Stimulated activated naive CD4-positive, alpha-beta T cell (primary cell): ENCODE measurements around the gene RAB4B.
"Not testable (repeated sequence)": the region's sequence is repeated elsewhere in the genome, so short reads cannot be mapped to it uniquely, and the experiment has no call there.

Source experiments
- DNase-seq, 6 experiments: peaks; one replicate each; lab custom pipeline; 2025; lab: John Stamatoyannopoulos, UW

The RAB4B gene

GRCh38 chr19:40803857-40804782, 26.1 kb downstream of the RAB4B start:
- peak; percentile 50 to 87 (median 79) for DNase-seq

- no peak for DNase-seq
Observed at GRCh38 chr19:40804783-40805242, 26.8 kb downstream of the RAB4B start.

DNA sequence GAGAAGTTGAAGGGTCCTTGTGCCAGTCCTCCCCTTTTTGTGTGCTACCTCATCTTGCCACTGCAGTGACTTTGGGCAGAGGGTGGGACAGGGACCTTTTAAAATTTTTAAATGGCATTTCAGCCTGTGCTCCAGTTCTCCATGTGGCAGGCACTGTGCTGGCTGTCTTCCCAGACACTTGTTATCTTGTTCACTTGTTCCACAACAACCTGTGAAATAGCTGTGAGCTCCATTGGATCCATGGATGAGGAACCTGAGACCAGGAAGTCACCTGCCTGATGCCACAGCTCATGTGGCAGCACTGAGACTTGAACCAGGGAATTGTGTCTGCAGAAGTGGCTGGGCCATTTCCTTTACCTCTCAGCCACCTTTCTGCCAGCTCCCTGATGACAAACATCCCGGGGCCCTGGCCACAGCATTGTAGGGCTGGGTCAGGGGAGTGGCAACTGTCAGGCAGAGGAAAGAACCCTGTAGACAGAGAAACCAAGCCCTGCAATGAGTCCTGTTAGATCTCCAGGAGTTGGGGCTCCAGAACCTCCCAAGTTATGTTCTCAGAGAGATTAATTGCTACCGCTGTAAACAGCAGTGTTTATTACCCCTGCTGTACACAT, 27.3 kb downstream of the RAB4B start:
- peak in 4 of 6 experiments; percentile 16 to 50 (median 30) for DNase-seq

- peak; percentile 65 to 81 (median 76) for DNase-seq
Observed at GRCh38 chr19:40806423-40807146, 28.5 kb downstream of the RAB4B start.

- no peak for DNase-seq
Observed at GRCh38 chr19:40807147-40808020, 29.3 kb downstream of the RAB4B start.

- DNase-seq, result no peak
Observed at GRCh38 chr19:40808021-40808325, 29.9 kb downstream of the RAB4B start.

DNA sequence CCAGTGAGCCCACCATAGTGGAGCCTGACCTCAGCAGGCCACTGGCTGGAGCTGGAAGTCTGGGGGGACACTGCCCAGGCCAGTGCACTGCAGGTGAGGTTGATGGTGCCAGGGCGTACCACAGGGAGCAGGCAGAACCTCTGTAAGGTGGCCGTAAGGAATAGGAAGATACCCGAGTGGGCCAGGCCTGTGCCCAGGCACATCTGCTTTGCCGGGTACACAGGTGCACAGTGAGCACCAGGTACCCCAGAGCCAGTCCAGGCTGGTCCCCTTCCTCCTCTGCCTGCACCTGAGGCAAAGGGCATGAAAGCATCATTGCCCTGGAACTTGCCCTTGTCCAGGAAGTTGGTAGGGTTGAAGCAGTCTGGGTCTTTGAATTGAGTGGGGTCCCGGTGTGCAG, 30.4 kb downstream of the RAB4B start:
- DNase-seq, result no peak

- DNase-seq, result no peak
Observed at GRCh38 chr19:40809358-40810086, 31.5 kb downstream of the RAB4B start.

GRCh38 chr19:40810160-40810559, 32.1 kb downstream of the RAB4B start:
- DNase-seq, result no peak

GRCh38 chr19:40810649-40811408, 32.8 kb downstream of the RAB4B start:
- peak in 5 of 6 experiments; percentile 19 to 59 (median 39) for DNase-seq

DNA sequence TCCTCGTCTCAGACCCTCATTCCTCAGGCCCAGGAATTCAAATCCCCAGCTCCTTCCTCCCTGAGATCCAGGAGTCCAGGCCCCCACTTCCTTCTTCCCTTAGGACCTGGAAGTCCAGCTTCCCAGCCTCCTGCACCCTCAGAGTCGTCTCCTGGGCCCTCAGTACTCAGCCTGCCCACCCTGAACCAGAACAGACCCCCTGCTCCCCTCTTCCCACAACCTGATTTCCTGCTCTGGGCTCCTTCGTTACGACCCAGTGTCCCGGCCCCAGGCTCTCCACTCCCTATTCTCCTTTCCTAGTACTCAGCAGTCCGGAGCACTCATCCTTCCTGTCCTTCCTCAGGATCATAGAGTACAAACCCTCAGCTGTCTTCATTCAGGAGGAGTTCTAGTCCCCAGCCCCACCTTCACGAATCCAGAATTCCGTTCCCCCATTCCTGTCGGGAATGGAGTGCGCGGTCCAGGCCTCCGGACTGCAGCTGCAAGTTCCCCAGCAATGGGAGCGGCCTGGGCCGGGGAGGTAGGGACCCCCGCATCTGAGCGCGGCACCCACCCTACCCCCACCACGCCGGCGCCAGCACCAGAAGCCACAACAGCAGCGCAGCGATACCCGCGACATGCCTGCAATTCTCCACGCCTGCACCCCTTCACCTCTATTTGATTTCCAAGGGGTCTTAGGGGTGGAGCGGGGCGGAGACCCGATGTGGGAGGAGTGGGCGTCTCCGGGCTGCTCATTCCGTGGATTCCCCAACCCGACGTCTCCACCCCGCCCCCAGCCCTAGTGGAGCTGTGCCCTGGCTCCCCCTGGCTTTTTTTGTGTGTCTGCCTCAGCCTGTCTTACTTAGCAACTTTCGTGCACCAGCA, 33.7 kb downstream of the RAB4B start:
- peak; percentile 21 to 60 (median 37) for DNase-seq

DNA sequence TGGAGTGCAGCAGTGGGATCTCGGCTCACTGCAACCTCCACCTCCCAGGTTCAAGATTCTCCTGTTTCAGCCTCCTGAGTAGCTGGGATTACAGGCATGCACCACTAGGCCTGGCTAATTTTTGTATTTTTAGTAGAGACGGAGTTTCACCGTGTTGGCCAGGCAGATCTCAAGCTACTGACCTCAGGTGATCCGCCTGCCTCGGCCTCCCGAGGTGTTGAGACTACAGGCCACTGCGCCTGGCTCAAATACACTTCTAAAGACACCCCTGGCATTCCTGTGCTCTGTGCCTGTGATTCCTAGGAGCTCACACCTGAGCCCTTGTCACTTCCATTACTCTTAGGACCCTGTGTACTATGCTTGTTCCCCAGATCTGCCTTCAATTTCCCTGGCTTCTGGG, 34.5 kb downstream of the RAB4B start:
- not testable (repeated sequence) for DNase-seq

DNA sequence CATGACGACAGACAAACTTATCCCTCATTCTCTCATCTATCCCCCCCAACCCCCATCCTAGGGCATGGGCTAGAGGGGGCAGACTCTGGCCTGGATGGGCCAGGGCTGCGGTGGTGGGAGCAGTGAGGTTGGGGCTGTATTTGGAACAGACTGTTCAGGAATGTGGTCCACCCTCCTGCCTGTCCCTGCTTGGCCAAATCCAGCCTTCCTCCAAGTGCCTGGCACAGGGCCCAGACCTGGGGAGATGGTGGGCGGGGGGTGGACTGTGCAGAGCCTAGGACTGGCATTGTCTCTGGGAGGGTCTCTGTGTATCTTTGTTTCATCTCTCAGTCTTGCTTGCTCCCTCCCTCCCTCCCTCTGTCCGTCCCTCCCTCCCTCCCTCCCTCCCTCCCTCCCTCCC, 35.1 kb downstream of the RAB4B start:
- no peak for DNase-seq

DNA sequence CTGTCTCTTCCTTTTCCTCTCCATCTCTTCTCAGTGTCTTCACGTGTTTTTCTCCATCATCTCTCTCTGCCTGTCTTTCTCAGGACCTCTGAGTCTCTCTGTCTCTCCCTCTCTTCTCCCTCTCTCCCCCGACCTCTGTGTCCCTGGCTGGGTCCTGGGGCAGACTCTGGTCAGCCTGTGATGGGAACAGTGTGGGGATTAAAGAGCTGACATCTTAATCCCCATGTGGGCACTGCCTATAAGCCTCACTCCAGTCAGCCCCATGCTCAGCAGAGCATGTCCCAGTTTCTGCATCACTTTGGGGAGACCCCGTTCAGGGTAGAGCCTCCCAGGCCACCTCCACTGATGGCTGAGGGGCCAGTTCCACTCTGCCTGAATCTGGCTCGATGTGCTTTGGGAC, 37.2 kb downstream of the RAB4B start:
- no peak for DNase-seq

DNA sequence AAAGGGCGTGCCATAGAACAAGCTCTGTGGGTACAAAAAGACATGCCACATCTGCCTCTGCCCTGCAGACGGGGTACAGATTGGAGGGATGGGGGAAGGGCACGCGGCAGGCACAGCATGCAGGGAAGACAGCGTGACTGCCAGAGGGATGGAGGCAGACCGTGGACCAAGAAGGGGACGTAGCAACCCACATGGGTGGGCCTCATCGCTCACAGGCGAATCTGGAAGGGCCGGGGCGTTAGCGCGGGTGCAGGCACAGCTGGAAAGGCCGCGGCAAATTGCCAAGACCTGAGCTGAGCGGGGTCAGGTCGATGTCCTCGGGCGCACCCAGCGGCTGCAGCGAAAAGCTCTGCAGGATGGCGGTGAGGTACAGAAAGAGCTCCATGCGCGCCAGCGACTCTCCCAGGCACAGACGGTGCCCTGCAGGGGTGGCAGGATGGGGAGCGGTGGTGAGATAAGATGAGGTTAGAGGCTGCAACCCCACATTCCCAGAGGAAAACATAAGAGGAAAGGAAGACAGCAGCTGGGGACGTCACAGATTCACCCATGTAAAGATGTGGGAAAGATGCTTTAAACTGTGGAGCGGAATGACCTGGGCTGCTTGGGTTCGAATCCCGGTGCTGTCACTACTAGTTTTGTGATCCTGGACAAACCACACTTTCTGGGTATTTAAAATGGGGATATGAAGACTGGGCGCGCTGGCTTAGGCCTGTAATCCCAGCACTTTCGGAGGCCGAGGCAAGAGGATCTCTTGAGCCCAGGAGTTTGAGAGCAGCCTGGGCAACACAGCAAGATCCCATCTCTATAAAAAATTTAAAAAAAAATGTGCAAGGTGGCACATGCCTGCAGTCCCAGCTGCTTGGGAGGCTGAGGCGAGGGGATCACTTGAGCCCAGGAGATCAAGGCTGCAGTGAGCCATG, 40.7 kb downstream of the RAB4B start:
- DNase-seq, result peak; percentile 64 to 89 (median 67)

DNA sequence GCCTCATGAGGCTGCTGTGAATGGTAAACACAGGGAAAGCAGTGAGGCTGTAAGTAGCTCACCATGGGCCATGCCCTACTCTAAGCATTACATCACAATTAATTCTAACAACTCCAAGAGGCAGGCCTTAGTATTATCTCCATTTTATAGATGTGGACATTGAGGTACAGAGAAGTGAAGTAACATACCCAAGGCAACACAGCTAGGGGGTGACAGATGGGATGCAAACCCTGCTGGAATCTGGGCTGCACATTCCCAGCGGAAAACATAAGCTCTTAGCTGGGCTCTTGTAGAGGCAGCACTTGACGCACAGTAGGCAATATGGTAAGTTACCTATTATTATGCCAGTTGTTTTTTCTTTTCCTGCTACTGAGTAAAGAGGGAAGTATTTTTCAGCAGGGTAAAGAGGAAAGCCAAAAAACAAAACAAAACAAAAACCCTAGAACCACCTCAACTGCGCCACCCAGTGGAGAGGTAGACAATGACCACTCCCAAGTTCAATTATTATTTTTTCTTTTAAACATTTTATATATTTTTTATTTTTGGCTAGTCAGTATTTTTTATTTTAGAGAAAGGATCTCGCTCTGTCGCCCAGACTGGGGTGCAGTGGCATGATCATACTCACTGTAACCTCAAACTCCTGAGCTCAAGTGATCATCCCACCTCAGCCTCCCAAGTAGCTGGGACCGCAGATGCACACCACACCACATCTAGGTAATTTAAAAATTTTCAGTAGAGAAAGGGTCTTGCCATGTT, 41.6 kb downstream of the RAB4B start:
- DNase-seq, result peak; percentile 39 to 81 (median 56)

DNA sequence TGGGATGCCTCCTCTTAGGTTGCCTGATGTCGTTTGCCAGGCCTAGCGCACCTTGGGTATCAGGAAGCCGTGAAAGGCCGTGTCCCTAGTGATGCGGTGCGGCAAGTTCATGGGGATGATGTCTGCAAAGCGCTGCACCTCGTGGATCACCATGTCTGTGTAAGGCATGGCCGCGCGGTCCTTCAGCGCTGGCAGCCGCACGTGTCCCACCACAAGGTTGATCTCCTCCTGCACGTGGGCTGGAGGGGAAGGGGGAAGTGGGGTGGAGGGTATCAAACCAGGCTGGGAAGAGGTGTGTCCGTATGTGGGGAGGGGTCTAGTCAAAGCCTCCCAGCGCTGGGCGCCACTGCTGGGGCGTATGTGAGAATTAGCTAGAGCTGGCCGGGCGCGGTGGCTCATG, 44.1 kb downstream of the RAB4B start:
- DNase-seq, result no peak
